Ovary (tissue), 9 donors: ENCODE measurements around the gene ATCAY. TPM values are rescaled to one million over a fixed set of nuclear protein-coding genes. Genes with fewer than 3 reads are reported as not detected.
A peak's percentile ranks its signal among the peaks of the same experiment; 100 is the strongest.

Source experiments
- DNase-seq, 5 donors: peaks; one replicate each; pipeline ENCODE4 v3.0.0-alpha.2; 2019 to 2020
- H3K27ac ChIP-seq, 2 donors: fragments of 200-600 bp; one replicate each; pipeline versions ENCODE4 v1.5.1 to v1.8.0; 2019 to 2022
- H3K27me3 ChIP-seq: fragments of 200-600 bp; one replicate; pipeline ENCODE4 v1.8.0; 2022
- H3K36me3 ChIP-seq: fragments of 200-600 bp; sonication (generic); one replicate; pipeline ENCODE4 v1.5.1; 2019
- H3K4me1 ChIP-seq: one replicate; pipeline ENCODE4 v1.8.1; 2013; ENCODE audit warnings: mild to moderate bottlenecking, moderate library complexity; ENCODE audit not compliant: insufficient read depth
- H3K4me3 ChIP-seq: fragments of 200-600 bp; sonication (generic); one replicate; pipeline ENCODE4 v1.5.1; 2017
- H3K9me3 ChIP-seq, 2 donors: fragments of 200-600 bp in 1 of 2; sonication (generic) in 1 of 2; one replicate each; pipeline versions ENCODE4 v1.5.1 to v1.8.1; 2013 to 2019; ENCODE audit warnings: mild to moderate bottlenecking in 1 of 2, moderate library complexity in 1 of 2
- EP300 ChIP-seq: sonication (generic); formaldehyde crosslinking; IDR thresholded peaks from one replicate; pipeline ENCODE4 v1.6.1; 2017; ENCODE audit warnings: antibody characterized with exemption
- POLR2A ChIP-seq: fragments of 450-650 bp; IDR thresholded peaks from one replicate; pipeline ENCODE4 v1.6.1; 2017; ENCODE audit warnings: antibody characterized with exemption, mild to moderate bottlenecking, moderate library complexity
- WGBS, 3 donors: extraction: QIAGEN DNeasy Blood & Tissue Kit in 1 of 3; methylation state at CpG; one replicate each; pipeline versions ENCODE4 v1.1.5 to v1.1.7; 2013 to 2017; 5-methylcytosine and 5-hydroxymethylcytosine counted together
- intact Hi-C, 4 donors: fragments of 100-400 bp; cut with DNase I; formaldehyde crosslinking; loops; one replicate each; pipeline versions ENCODE4 v1.11.0 to v1.15.1; 2022 to 2023
- microRNA counts: library from miRNA; unstranded; fragments of <30 nt; microRNA quantifications from one replicate; lab custom pipeline; 2016
- microRNA-seq, 3 donors: library from miRNA; unstranded; fragments of <30 nt; microRNA quantifications; one replicate each; pipeline versions ENCODE4 to v1.2.0, GENCODE V29; 2019 to 2020
- polyA plus RNA-seq, 2 donors: library from polyadenylated mRNA; stranded (reverse); fragments of 200-250 nt in 1 of 2; fragments of 350-450 nt in 1 of 2; fragmentation: Illumina TruSeq in 1 of 2; extraction: RNeasy Lipid Tissue Mini Kit (QIAGEN cat#74804) in 1 of 2; gene quantifications; one replicate each; pipeline ENCODE4 v1.2.3, GENCODE V29; 2013 to 2014
- small RNA-seq: library from RNA; depleted of rRNA; stranded (forward); fragments of <200 nt; gene quantifications from one replicate; pipeline ENCODE3, GENCODE V24; 2016
- total RNA-seq, 7 donors: library from RNA; depleted of rRNA in 2 of 7; stranded (reverse); fragments of >200 nt in 2 of 7; fragmentation: NEBNext Ultra II Directional in 3 of 7; extraction: Animal tissue kit (Norgen Biotek cat#: 25700) in 3 of 7; gene quantifications; one replicate each; pipeline versions ENCODE4 v1.1.0 to v1.2.4, GENCODE V29; 2016 to 2023
- TF ChIP-seq, protein P1 (sequence below), 3 donors: fragments of 450-650 bp in 2 of 3; fragments of 200-600 bp in 1 of 3; IDR thresholded peaks; one replicate each; pipeline versions ENCODE4 v1.5.1 to v1.8.0; 2016 to 2022; ENCODE audit warnings: antibody characterized with exemption in 3 of 3, mild to moderate bottlenecking in 1 of 3
- donor health status: DM: no; HTN: no; CAD: no; lungs with moderate emphysema.
- donor health status: DM: no; HTN: no; CAD: no.
- donor health status: Bipolar disorder and iron deficiency.
- donor health status: DM: yes; HTN: yes; CAD: no.
- donor health status: DM: no; HTN: no; CAD: no.
- donor health status: DM: yes; HTN: yes; CAD: no.

Gene ATCAY
- total and polyA plus RNA-seq, 9 donors = 0.31 TPM; not detected in 8

DNA sequence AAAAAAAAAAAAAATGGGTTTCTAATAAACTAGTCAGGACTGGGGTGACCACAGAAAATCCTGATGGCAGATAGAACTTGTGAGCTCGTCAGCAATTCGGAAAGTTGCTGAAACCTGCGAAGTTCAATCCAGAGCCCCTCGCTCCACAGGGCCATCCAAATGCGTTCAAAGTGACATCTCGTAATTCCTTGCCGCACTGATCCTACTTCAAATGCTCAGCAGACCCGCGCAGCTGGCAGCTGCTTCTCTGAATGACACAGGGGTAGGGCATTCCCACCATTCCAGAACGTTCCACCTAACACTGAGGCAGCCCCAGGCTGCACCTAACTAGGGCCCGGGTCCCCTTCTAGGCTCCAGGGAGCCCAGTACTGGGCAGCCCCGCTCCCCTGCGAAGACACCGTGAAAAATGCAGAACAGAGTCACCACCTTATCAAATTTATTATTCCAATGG is 95.2 kb downstream of the ATCAY start:
- Histone ChIP-seq H3K9me3 (no peaks in the 10 kb centered on the region), H3K4me1 (no peaks in the 10 kb centered on the region), H3K36me3 (no peaks in the 10 kb centered on the region), H3K4me3 (no peak overlapping the region), H3K27me3 (no peaks in the 10 kb centered on the region), H3K27ac (no peak overlapping the region)
- DNase-seq = peak in 3 of 5 donors; percentile 24 to 43 (median 32)
- intact Hi-C loops = no loop called here
- TF ChIP-seq, protein P1, sequence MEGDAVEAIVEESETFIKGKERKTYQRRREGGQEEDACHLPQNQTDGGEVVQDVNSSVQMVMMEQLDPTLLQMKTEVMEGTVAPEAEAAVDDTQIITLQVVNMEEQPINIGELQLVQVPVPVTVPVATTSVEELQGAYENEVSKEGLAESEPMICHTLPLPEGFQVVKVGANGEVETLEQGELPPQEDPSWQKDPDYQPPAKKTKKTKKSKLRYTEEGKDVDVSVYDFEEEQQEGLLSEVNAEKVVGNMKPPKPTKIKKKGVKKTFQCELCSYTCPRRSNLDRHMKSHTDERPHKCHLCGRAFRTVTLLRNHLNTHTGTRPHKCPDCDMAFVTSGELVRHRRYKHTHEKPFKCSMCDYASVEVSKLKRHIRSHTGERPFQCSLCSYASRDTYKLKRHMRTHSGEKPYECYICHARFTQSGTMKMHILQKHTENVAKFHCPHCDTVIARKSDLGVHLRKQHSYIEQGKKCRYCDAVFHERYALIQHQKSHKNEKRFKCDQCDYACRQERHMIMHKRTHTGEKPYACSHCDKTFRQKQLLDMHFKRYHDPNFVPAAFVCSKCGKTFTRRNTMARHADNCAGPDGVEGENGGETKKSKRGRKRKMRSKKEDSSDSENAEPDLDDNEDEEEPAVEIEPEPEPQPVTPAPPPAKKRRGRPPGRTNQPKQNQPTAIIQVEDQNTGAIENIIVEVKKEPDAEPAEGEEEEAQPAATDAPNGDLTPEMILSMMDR (IDR thresholded peaks at IDR 0.05) = no peak
- no peak for TF ChIP-seq EP300
- TF ChIP-seq POLR2A = no peak
- WGBS, 3 donors = 70 to 81% (median 71%) methylated on average over 14 of the region's 14 CpGs

DNA sequence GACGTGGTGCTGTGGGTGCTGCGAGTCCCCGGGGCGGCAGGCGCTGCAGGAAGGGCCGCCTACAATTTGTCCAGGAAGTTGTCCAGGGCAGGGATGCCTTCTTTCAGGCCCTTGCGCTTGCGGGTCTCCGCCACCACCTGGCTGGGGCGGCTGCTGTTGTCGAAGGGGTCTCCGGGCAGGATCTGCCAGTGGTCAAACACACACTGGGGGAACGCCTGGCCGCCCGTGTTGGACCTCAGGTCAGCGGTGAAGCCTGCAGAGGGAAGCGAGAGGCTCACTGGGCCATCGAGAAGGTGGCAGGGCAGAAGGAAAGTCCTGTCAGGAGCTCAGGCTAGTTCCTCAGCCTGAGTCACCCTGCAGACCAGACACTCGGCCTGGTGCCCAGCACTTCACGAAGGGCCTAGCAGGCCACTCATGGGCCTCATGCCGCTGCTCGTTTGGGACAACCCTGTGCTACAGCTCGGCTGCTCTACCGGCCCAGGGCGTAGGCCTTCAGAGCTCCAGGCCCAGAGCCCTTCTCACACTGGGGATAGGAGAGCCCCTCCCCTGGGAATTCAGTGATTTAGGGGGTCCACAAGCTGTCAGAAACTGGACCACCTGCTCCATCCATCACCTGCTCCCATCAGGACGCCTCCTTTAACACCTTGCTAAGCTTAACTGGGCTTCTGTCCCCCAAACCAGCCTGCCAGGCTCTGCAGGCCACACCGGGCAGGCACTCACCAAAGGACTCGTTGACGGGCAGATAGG is 96.2 kb downstream of the ATCAY start:
- Histone ChIP-seq H3K27ac (no peak overlapping the region), H3K4me1 (no peaks in the 10 kb centered on the region), H3K36me3 (no peaks in the 10 kb centered on the region), H3K9me3 (no peaks in the 10 kb centered on the region), H3K27me3 (no peaks in the 10 kb centered on the region), H3K4me3 (no peak overlapping the region)
- 81 to 87% (median 82%) methylated on average over 24 to 29 of the region's 29 CpGs for WGBS, 3 donors
- TF ChIP-seq POLR2A (no peak), EP300 (no peak)
- TF ChIP-seq, protein P1 (IDR thresholded peaks at IDR 0.05) = no peak
- intact Hi-C loops = no loop called here
- peak; percentile 13 to 71 (median 34) for DNase-seq

MicroRNAs within 50 kb of the gene (microRNA counts, 767-probe panel; counts per million panel counts)
- 530 counts per million, percentile 78 among the panel's probes with 10 or more counts for microRNA hsa-miR-637 (lab: Ali Mortazavi, UCI)

Small RNAs within 50 kb of the gene (microRNA-seq; reads per million reads assigned to microRNA genes)
- 0 reads per million in 3 donors for gene MIR637

Small RNAs within 50 kb of the gene (small RNA-seq; reads per million reads assigned to genes)
- not detected for gene RN7SL202P

Other genes with a start within 250 kb of the ATCAY start
- gene PIP5K1C, start 180.2 kb upstream of the ATCAY start, total RNA-seq = 10 to 100 TPM; 11.3 to 41.7 (median 32.9) TPM
- 10 to 100 TPM in 1 of 2 donors, 1 to 10 TPM in 1; 6.0 to 23.3 TPM for gene PIP5K1C, start 180.2 kb upstream of the ATCAY start, polyA plus RNA-seq
- 10 to 100 TPM in 1 of 7 donors, 1 to 10 TPM in 3, under 1 TPM in 2, not detected in 1; 0.18 to 24.4 (median 3.0) TPM for gene TJP3, start 172.3 kb upstream of the ATCAY start, total RNA-seq
- under 1 TPM in 1 of 2 donors, not detected in 1; 0.46 TPM for gene TJP3, start 172.3 kb upstream of the ATCAY start, polyA plus RNA-seq
- 10 to 100 TPM; 18.1 to 25.4 (median 21.5) TPM for gene APBA3, start 119.0 kb upstream of the ATCAY start, total RNA-seq
- 10 to 100 TPM in 1 of 2 donors, under 1 TPM in 1; 0.88 to 19.9 TPM for gene APBA3, start 119.0 kb upstream of the ATCAY start, polyA plus RNA-seq
- 100 to 1,000 TPM in 2 of 7 donors, 10 to 100 TPM in 5; 42.4 to 113 (median 64.4) TPM for gene MRPL54, start 118.0 kb upstream of the ATCAY start, total RNA-seq
- gene MRPL54, start 118.0 kb upstream of the ATCAY start, polyA plus RNA-seq = 10 to 100 TPM; 14.5 to 80.8 TPM
- gene RAX2, start 108.5 kb upstream of the ATCAY start, total RNA-seq = under 1 TPM in 1 of 7 donors, not detected in 6; 0.13 TPM
- under 1 TPM in 1 of 2 donors, not detected in 1; 0.13 TPM for gene RAX2, start 108.5 kb upstream of the ATCAY start, polyA plus RNA-seq
- gene MATK, start 94.3 kb upstream of the ATCAY start, total RNA-seq = 1 to 10 TPM in 3 of 7 donors, under 1 TPM in 4; 0.40 to 1.4 (median 0.98) TPM
- gene MATK, start 94.3 kb upstream of the ATCAY start, polyA plus RNA-seq = under 1 TPM; 0.25 to 0.44 TPM
- under 1 TPM in 5 of 7 donors, not detected in 2; 0.05 to 0.25 (median 0.11) TPM for gene ZFR2, start 11.6 kb upstream of the ATCAY start, total RNA-seq
- gene ZFR2, start 11.6 kb upstream of the ATCAY start, polyA plus RNA-seq = under 1 TPM in 1 of 2 donors, not detected in 1; 0.17 TPM
- gene NMRK2, start 52.4 kb downstream of the ATCAY start, total RNA-seq = under 1 TPM in 3 of 7 donors, not detected in 4; 0.26 to 0.40 (median 0.40) TPM
- gene NMRK2, start 52.4 kb downstream of the ATCAY start, polyA plus RNA-seq = under 1 TPM in 1 of 2 donors, not detected in 1; 0.93 TPM
- 100 to 1,000 TPM in 1 of 7 donors, 10 to 100 TPM in 6; 46.3 to 101 (median 57.0) TPM for gene DAPK3, start 90.4 kb downstream of the ATCAY start, total RNA-seq
- 10 to 100 TPM in 1 of 2 donors, 1 to 10 TPM in 1; 8.3 to 66.5 TPM for gene DAPK3, start 90.4 kb downstream of the ATCAY start, polyA plus RNA-seq
- gene EEF2, start 104.8 kb downstream of the ATCAY start, total RNA-seq = 1,000 to 10,000 TPM; 1,491 to 4,634 (median 4,119) TPM
- gene EEF2, start 104.8 kb downstream of the ATCAY start, polyA plus RNA-seq = 1,000 to 10,000 TPM; 2,682 to 3,932 TPM
- gene PIAS4, start 127.1 kb downstream of the ATCAY start, total RNA-seq = 10 to 100 TPM; 11.6 to 29.7 (median 23.6) TPM
- 10 to 100 TPM in 1 of 2 donors, 1 to 10 TPM in 1; 5.2 to 18.9 TPM for gene PIAS4, start 127.1 kb downstream of the ATCAY start, polyA plus RNA-seq
- 10 to 100 TPM; 25.0 to 56.4 (median 38.7) TPM for gene ZBTB7A, start 186.2 kb downstream of the ATCAY start, total RNA-seq
- gene ZBTB7A, start 186.2 kb downstream of the ATCAY start, polyA plus RNA-seq = 10 to 100 TPM in 1 of 2 donors, 1 to 10 TPM in 1; 9.1 to 16.8 TPM
- 100 to 1,000 TPM in 5 of 7 donors, 10 to 100 TPM in 2; 39.9 to 130 (median 116) TPM for gene MAP2K2, start 243.4 kb downstream of the ATCAY start, total RNA-seq
- gene MAP2K2, start 243.4 kb downstream of the ATCAY start, polyA plus RNA-seq = 100 to 1,000 TPM; 108 to 136 TPM